Activated CD8-positive, alpha-beta T cell treated with anti-CD3 and anti-CD28 coated beads, Interleukin-2, amount 10 ng/mL, durations not matched to agents 7 days and 5 days (primary cell): ENCODE data around the gene ROBO3. TPM values are rescaled to one million over a fixed set of nuclear protein-coding genes. Genes with fewer than 3 reads are reported as not detected.

Source experiments
- ATAC-seq: fragments of 150-1000 bp; cut with Tn5 transposase; one replicate; pipeline ENCODE4 v1.10.0; 2021; ENCODE audit warnings: moderate library complexity
- CTCF ChIA-PET: fragments of 350-600 bp; sonication (Branson Sonifier 250); formaldehyde crosslinking; loops from one replicate; lab custom pipeline; 2021; ENCODE audit warnings: antibody characterized with exemption; lab: Charles Lee
- POLR2A ChIA-PET: fragments of 350-600 bp; sonication (Branson Sonifier 250); formaldehyde crosslinking; loops from one replicate; lab custom pipeline; 2021; ENCODE audit warnings: antibody characterized with exemption; lab: Charles Lee
- DNase-seq: peaks from one replicate; pipeline ENCODE4 v3.0.0-alpha.2; 2020
- H3K27ac Mint-ChIP-seq: one replicate; pipeline ENCODE4 v1.8.0; 2021; ENCODE audit warnings: mild to moderate bottlenecking, mixed read lengths
- H3K27me3 Mint-ChIP-seq: one replicate; pipeline ENCODE4 v1.8.0; 2021; ENCODE audit warnings: low read depth, mixed read lengths
- H3K36me3 Mint-ChIP-seq: one replicate; pipeline ENCODE4 v1.8.0; 2021; ENCODE audit warnings: low read depth, mixed read lengths
- H3K4me1 Mint-ChIP-seq: one replicate; pipeline ENCODE4 v1.8.0; 2021; ENCODE audit warnings: low read depth, mixed read lengths
- H3K4me3 Mint-ChIP-seq: one replicate; pipeline ENCODE4 v1.8.0; 2021; ENCODE audit warnings: mild to moderate bottlenecking, mixed read lengths
- H3K9me3 Mint-ChIP-seq: one replicate; pipeline ENCODE4 v1.8.0; 2022; ENCODE audit warnings: mixed read lengths; ENCODE audit not compliant: insufficient read depth
- total RNA-seq, 2 experiments: library from RNA; stranded (reverse); gene quantifications; one replicate each; pipeline ENCODE4 v1.2.3, GENCODE V29; 2021

ROBO3 gene
- total RNA-seq, 2 experiments from 2014 or later: 9.4 to 10.5 TPM

DNA sequence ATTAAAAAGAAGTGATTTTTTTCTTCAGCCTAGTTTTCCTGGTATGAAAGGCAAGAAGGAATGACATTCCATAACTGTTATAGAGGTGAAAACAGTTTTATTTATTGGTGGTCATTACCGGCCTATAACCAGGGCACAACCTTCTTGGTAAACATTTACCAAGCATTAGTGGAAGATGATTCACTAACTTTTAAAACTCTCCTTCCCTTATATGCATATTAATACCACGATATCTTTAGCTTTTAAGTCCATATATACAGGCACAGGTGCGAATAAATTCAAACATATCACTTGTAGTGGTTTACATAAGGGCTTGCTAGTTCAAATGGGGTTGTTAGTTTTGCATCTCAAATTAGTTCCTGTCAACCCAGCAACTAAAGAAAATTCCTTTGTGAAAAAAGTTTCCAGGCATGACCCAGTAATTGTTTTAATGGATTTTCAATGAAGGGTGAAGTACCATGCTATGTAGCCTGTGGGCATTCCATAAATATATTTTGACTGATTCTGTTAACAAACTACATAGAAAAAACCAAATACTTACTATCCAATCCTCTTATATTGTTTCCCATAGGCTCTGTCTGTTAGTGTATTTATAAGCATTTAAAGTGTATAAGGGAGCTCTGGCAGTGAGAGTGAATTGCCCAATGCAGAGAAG, 30.6 kb upstream of the ROBO3 start:
- POLR2A ChIA-PET: no interaction called here
- H3K27me3 Mint-ChIP-seq: peaks cover 39% of the 10 kb centered on the region

DNA sequence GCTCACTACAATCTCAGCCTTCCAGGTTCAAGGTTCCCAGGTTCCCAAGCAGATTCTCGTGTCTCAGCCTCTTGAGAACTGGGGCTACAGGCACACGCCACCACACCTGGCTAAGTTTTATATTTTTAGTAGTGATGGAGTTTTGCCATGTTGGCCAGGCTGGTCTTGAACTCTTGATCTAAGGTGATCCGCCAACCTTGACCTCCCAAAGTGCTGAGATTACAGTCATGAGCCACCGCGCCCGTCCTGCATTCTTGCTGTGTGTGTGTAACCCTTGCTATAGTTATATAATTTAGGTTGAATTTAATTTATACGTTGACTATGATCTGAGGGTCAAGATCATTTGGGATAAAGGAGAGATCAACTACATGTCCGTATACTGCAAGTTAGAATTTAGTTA, 29.3 kb upstream of the ROBO3 start:
- peak overlapping the region; percentile 55 for H3K4me3 Mint-ChIP-seq
- H3K4me1 Mint-ChIP-seq: peaks cover 25% of the 10 kb centered on the region
- peaks cover 52% of the 10 kb centered on the region for H3K27me3 Mint-ChIP-seq
- POLR2A ChIA-PET: no interaction called here
- DNase-seq: peak; percentile 19
- no peaks in the 10 kb centered on the region for H3K9me3 Mint-ChIP-seq
- no peak overlapping the region for H3K27ac Mint-ChIP-seq
- no peak for ATAC-seq
- no peaks in the 10 kb centered on the region for H3K36me3 Mint-ChIP-seq
- CTCF ChIA-PET: interaction anchor here (0.8 to 5.2 kb wide), 21 partner anchors 25 to 419 kb away, joined by 3 to 57 read pairs (median 5); partner anchors contain the start of genes ESAM, MSANTD2, SIAE and SPA17

More for the DNA sequence above, 30.6 kb upstream of the ROBO3 start:
- peaks cover 20% of the 10 kb centered on the region for H3K4me1 Mint-ChIP-seq
- ATAC-seq (no peak), DNase-seq (no peak)
- no peak overlapping the region for H3K4me3 Mint-ChIP-seq
- no peaks in the 10 kb centered on the region for H3K36me3 Mint-ChIP-seq
- H3K9me3 Mint-ChIP-seq: no peaks in the 10 kb centered on the region
- CTCF ChIA-PET: interaction anchor here (1.1 to 5.2 kb wide), 3 partner anchors 37 to 211 kb away, joined by 3 to 57 read pairs (median 18); no protein-coding TSS in a partner anchor
- H3K27ac Mint-ChIP-seq: no peak overlapping the region

DNA sequence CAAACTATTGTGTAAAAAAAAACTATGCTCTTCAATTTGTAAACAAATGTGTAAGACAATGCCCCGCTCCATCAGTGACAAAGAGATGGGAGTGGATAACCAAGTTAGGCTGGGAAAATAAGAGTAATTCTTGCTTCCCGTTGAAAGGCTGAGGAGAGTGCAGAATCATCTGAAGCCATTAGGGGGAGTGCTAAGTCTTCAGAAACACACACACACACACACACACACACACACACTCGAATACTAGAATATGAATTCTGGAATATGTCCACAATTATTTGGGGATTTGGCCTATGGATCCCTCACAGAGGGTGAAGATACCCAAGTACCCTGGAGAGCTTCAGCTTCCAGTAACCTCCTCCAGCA, 27.8 kb upstream of the ROBO3 start:
- Mint-ChIP-seq H3K4me3 (no peak overlapping the region), H3K27ac (no peak overlapping the region), H3K36me3 (no peaks in the 10 kb centered on the region), H3K4me1 (peaks cover 24% of the 10 kb centered on the region), H3K27me3 (peaks cover 61% of the 10 kb centered on the region), H3K9me3 (no peaks in the 10 kb centered on the region)
- ATAC-seq: peak; percentile 29
- no peak for DNase-seq
- ChIA-PET POLR2A (no interaction called here), CTCF (interaction anchor here (0.6 to 5.2 kb wide), 25 partner anchors 9 to 422 kb away, joined by 3 to 57 read pairs (median 4); partner anchors contain the start of genes ESAM, MSANTD2 and TMEM218)

DNA sequence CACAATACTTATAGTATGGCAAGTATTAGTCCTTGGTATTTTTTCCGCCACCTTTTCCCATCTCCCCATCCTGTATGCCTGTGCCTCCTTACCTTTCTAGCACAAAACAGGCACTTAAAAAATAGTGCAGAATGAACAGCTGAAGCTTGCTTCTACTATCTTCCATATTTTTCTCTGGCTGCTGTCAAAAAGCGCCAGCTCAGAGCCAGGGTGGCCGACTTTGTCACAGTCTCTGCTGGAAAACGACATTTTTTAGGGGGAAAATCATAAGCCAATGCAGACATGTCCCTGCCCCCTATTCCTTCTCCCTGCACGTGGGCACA, 26.5 kb upstream of the ROBO3 start:
- DNase-seq (no peak), ATAC-seq (no peak)
- Mint-ChIP-seq H3K36me3 (no peaks in the 10 kb centered on the region), H3K9me3 (no peaks in the 10 kb centered on the region), H3K4me3 (no peak overlapping the region), H3K27ac (no peak overlapping the region), H3K4me1 (peaks cover 22% of the 10 kb centered on the region), H3K27me3 (peaks cover 70% of the 10 kb centered on the region)
- ChIA-PET CTCF (interaction anchor here (0.9 to 5.2 kb wide), 14 partner anchors 21 to 423 kb away, joined by 3 to 57 read pairs (median 8); partner anchors contain the start of gene ESAM), POLR2A (no interaction called here)

DNA sequence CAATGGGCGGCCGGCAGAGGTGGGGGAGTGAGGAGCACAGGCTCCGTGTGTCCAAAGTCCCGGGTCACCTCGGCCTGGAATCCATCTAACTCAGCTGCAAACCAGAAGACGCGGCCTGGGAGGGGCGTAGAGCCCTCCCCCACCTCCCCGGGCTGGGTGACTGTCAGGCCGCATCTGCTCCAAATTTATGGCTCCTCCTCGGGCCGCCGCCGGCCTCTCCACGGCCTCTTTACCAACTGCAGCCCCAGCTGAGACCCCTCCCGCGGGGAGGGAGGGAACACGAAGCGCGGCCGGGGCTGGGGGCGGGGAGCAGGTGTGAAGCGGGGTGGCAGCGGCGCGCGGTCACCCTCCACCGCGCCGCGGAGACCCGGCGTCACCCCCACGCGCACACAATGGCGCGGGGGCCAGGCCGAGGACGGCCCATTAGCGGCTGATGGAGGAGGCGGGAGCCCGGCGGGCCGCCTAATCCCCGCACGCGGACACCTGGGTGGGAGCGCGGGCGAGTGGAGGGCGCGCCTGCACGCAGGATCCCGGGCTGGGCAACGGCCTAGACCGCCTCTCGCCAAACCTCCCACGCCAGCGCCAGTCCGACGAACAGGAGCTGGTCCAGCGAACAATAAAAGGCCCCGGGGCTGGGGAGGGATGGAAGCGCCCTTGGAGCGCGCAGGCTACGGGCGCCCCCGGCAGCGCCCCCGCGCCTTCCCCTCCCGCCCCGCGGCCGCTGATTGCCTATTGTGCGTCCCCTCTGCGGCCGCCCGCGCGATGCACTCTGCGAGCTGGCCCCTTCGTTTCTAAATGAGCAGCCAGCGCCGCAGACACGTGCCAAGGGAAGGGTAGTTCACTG, 25.9 kb upstream of the ROBO3 start:
- no peak overlapping the region for H3K27ac Mint-ChIP-seq
- no peak for DNase-seq
- no peaks in the 10 kb centered on the region for H3K36me3 Mint-ChIP-seq
- H3K4me3 Mint-ChIP-seq: no peak overlapping the region
- ChIA-PET POLR2A (no interaction called here), CTCF (interaction anchor here (1.0 to 5.2 kb wide), 7 partner anchors 27 to 422 kb away, joined by 3 to 57 read pairs (median 4); no protein-coding TSS in a partner anchor)
- peaks cover 22% of the 10 kb centered on the region for H3K4me1 Mint-ChIP-seq
- ATAC-seq: peak; percentile 31
- peaks cover 74% of the 10 kb centered on the region for H3K27me3 Mint-ChIP-seq
- no peaks in the 10 kb centered on the region for H3K9me3 Mint-ChIP-seq

DNA sequence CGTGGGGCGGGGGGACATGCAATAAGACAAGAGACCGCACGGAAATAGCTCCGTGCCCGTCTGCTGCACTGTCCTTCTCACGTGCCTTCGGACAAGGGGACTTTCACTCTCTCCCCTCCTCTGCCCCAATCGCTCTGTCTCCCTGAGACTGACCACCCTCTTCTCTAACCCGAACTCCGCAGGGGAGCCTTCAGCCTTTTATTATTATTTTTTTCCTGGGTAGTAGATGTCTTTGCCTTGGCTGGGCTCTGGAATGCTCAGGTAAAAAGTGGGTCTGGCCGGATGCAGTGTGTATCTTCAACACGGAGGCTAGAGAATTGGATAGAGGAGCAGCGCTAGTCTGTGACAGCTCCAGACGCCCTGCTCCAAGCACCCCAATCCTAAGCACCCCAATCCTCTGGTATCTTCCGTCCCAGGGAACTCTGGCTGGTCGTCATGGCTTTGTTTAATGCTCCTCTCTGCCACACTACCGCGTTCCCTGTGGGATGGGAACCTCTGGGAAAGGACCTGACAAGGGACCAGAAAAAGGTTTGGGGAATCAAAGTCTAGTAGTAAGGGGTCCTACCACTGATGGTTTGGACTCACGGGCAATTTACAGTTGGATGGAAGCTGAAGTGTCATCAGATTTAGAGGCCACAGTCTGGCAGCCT, 25.1 kb upstream of the ROBO3 start:
- no peaks in the 10 kb centered on the region for H3K36me3 Mint-ChIP-seq
- no peak for DNase-seq
- ChIA-PET POLR2A (no interaction called here), CTCF (interaction anchor here (1.0 kb wide), 1 partner anchor 36 kb away, joined by 3 read pairs; no protein-coding TSS in a partner anchor)
- ATAC-seq: no peak
- H3K4me1 Mint-ChIP-seq: peaks cover 22% of the 10 kb centered on the region
- no peak overlapping the region for H3K27ac Mint-ChIP-seq
- H3K27me3 Mint-ChIP-seq: peaks cover 77% of the 10 kb centered on the region
- H3K4me3 Mint-ChIP-seq: no peak overlapping the region
- no peaks in the 10 kb centered on the region for H3K9me3 Mint-ChIP-seq

DNA sequence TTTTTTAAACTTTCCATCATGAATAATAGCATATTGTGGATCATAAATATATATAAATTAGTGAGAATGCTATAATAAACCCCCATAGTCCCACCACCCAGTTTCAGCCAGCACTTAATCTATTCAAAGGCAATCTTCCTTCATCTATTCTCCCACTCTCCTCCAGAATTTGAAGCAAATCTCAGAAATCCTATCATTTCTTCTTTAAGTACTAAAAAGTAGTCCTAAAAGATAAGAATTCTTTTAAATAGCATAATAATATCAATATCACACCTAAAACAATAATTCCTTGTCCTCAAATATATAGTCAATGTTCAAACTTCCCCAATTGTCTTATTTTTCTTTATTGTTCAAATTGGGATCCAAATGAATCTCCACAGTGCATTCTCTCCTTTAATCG, 24.6 kb upstream of the ROBO3 start:
- H3K9me3 Mint-ChIP-seq: no peaks in the 10 kb centered on the region
- H3K27me3 Mint-ChIP-seq: peaks cover 79% of the 10 kb centered on the region
- ATAC-seq (no peak), DNase-seq (no peak)
- ChIA-PET POLR2A (no interaction called here), CTCF (interaction anchor here (1.0 kb wide), 1 partner anchor 36 kb away, joined by 3 read pairs; no protein-coding TSS in a partner anchor)
- H3K4me3 Mint-ChIP-seq: no peak overlapping the region
- no peak overlapping the region for H3K27ac Mint-ChIP-seq
- H3K36me3 Mint-ChIP-seq: no peaks in the 10 kb centered on the region
- peaks cover 22% of the 10 kb centered on the region for H3K4me1 Mint-ChIP-seq

DNA sequence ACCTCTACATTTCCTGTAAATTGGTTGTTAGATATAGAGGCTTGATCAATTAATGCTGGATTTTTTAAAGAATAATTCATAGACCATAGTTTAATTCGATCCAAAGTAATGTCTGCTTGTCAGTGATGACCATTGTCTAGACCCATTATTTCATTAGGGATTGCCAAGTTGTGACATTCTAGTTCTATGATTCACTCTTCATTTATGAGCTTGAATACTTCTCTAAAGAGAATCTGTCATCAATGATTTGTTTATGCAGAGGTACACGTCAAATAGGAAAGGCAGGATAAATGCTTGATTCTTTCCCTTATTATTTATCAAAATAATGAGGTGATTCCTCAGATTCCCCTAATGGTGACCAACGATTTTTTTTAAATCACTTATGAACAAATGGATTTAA, 24.0 kb upstream of the ROBO3 start:
- H3K9me3 Mint-ChIP-seq: no peaks in the 10 kb centered on the region
- no peak overlapping the region for H3K4me3 Mint-ChIP-seq
- ChIA-PET POLR2A (no interaction called here), CTCF (interaction anchor here (1.0 to 3.2 kb wide), 3 partner anchors 25 to 95 kb away, joined by 3 to 12 read pairs (median 3); no protein-coding TSS in a partner anchor)
- peaks cover 20% of the 10 kb centered on the region for H3K4me1 Mint-ChIP-seq
- no peak overlapping the region for H3K27ac Mint-ChIP-seq
- peaks cover 83% of the 10 kb centered on the region for H3K27me3 Mint-ChIP-seq
- H3K36me3 Mint-ChIP-seq: no peaks in the 10 kb centered on the region
- no peak for DNase-seq
- no peak for ATAC-seq

DNA sequence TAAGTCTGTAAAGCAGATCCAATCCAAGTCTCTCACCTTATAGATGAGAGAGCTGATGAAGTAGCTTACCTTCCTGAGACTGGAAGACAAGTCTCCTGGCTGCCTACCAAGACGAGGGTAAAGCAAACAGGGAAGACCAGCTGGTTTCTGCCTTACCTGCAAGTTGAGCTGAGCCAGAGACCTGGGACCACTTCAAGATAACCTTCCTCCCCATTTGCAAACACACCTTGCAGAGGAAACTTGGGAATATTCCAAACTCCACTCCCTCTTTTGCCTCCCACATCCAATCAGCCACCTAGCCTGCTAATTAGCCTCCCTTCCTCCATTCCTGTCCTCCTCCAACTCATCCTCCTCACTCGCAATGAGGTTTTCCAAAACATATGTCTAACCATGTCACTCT, 23.4 kb upstream of the ROBO3 start:
- Mint-ChIP-seq H3K4me1 (peaks cover 16% of the 10 kb centered on the region), H3K9me3 (no peaks in the 10 kb centered on the region), H3K36me3 (no peaks in the 10 kb centered on the region), H3K27ac (no peak overlapping the region), H3K4me3 (no peak overlapping the region), H3K27me3 (peaks cover 87% of the 10 kb centered on the region)
- DNase-seq (no peak), ATAC-seq (no peak)
- CTCF ChIA-PET: interaction anchor here (1.0 to 3.2 kb wide), 2 partner anchors 24 to 95 kb away, joined by 3 to 12 read pairs; no protein-coding TSS in a partner anchor
- POLR2A ChIA-PET: no interaction called here

DNA sequence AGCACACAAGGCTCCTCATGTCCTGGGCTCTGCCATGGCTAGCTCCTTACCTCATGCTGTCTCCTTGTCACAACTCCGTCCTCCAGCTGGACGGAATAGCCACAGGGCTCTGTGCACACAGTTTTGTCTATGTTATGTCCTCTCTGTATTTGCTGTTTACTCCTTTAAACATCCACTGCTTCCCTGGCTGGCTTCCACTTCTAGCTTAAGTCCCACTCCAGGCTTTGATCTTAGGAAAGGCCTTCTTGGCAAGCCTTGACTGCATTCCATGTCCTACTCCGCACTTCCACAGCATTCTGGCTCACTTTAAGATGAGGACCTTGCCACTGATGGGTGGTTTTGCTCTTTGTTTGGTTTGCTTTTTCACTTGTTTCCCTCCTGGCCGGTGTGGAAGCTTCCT, 22.9 kb upstream of the ROBO3 start:
- POLR2A ChIA-PET: interaction anchor here (0.6 kb wide), 1 partner anchor 41 kb away, joined by 3 read pairs; no protein-coding TSS in a partner anchor
- Mint-ChIP-seq H3K4me3 (no peak overlapping the region), H3K27ac (no peak overlapping the region), H3K36me3 (no peaks in the 10 kb centered on the region), H3K9me3 (no peaks in the 10 kb centered on the region), H3K4me1 (peaks cover 11% of the 10 kb centered on the region), H3K27me3 (peaks cover 88% of the 10 kb centered on the region)
- ATAC-seq (no peak), DNase-seq (no peak)
- CTCF ChIA-PET: interaction anchor here (1.0 to 3.2 kb wide), 2 partner anchors 24 to 96 kb away, joined by 3 to 12 read pairs; no protein-coding TSS in a partner anchor

DNA sequence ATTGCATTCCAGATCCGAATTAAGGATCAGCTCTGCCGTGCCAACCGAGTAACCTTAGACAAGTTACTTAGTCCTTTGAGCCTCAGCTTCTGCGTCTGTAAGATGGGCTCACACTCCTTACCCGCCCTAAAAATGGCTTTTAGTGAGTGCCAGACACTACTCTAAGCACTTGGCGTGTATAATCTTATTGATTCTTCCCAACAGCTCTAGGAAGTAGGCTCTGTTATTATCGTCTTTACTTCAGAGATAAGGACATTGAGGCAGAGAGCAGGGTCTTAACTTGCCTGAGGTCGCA, 21.7 kb upstream of the ROBO3 start:
- H3K36me3 Mint-ChIP-seq: no peaks in the 10 kb centered on the region
- H3K27ac Mint-ChIP-seq: no peak overlapping the region
- ChIA-PET CTCF (interaction anchor here (3.2 kb wide), 1 partner anchor 23 kb away, joined by 12 read pairs; no protein-coding TSS in a partner anchor), POLR2A (no interaction called here)
- peaks cover 9% of the 10 kb centered on the region for H3K4me1 Mint-ChIP-seq
- H3K9me3 Mint-ChIP-seq: no peaks in the 10 kb centered on the region
- H3K27me3 Mint-ChIP-seq: peaks cover 89% of the 10 kb centered on the region
- no peak for DNase-seq
- ATAC-seq: no peak
- no peak overlapping the region for H3K4me3 Mint-ChIP-seq
